HG02610 (cell line): ENCODE results near the gene CLIC6.

Experiments used
- ATAC-seq: cut with Tn5 transposase; IDR thresholded peaks from one replicate; pipeline ENCODE4 v1.9.1; 2021; ENCODE audit warnings: mild to moderate bottlenecking, moderate library complexity; ENCODE audit not compliant: unreplicated experiment

Gene CLIC6

DNA sequence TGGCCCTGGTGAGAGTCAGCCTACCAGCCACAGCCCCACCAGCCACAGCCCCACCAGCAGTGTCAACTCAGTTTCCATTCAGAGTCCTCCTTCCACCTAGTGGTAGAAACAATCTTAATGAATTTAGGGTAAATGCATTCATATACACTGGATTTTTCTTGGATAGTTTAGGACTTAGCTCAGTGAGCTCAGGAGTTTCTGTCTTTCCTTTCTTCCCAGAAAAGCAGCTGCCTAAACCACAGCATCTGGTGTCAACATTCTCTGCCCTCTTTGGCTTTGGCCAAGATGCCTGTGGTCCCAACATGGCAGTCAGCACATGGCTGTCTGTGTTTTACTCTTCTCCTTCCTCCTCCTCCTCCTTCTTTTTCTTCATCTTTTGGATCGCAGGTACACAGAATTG is 94.0 kb downstream of the CLIC6 start:
- no peak for ATAC-seq

DNA sequence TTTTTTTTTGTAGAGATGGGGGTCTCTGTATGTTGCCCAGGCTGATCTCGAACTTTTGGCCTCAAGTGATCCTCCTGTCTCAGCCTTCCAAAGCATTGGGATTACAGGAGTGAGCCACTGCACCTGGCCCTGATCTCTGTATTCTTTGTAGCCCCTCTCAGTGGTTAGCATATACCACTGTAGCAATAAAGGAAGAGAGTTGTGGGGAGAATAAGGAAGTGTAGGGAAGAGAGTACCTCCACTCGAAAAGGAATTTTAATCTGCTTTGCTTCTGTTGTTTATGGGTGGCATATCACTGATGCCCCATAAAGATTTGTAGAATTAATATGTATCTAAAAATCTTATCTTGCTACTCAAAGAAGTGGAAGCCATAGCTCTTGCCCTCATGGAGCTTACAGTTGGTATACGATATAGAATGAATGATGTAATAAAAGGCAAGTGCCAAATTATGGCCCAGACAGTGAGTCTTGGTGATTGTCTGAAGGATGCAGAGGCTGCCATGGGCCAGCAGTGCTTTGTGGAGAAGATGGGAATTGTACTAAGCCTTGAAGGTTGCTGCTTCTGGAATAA is 96.0 kb downstream of the CLIC6 start:
- no peak for ATAC-seq

DNA sequence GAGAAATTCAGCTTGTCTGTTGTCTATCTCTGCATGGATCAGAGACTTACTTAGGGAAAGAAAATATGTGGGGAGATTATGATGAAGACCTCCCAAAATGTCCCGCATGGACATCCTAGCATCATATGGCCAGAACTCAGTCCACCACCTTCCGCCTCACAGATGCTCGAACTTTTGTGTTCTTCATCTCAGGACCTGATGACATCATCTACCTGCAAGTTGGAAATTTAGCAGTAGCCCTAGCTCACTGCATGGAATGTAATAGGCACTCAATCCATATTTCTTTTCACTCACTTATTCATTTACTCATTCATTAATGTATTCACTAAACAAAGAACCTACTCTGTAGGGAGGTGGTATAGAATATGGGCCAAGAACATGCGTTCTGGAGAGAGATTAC is 96.8 kb downstream of the CLIC6 start:
- no peak for ATAC-seq

GRCh38 chr21:34766862-34767261 is 98.1 kb downstream of the CLIC6 start:
- no peak for ATAC-seq
